Measurements from ENCODE around the gene PTPN1.

Gene PTPN1

DNA sequence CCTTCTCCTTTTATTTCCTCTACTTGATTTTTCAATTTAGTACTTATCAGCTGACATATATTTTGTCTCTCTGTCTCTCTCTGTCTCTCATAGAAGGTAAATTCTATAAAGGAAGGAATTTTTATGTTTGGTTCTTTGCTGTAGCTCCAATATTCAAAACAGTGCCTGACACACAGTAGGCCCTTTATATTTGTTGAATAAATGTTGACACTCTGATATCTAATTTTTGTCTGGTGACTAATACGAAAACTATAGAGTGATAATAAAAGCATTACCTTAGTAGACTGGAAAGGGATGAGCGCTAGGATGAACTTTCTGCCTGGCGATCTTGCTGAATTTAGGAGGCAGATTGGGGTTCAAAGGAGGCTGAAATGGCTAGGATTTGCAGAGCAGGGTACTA, 42.8 kb downstream of the PTPN1 start:
- H3K4me1 ChIP-seq = no peaks in the 10 kb centered on the region
- H3K27me3 ChIP-seq = no peaks in the 10 kb centered on the region
- no peak for DNase-seq
- H3K9me3 ChIP-seq = no peaks in the 10 kb centered on the region
- no peak for TF ChIP-seq CTCF (IDR thresholded peaks at IDR 0.05; ENCODE audit: low read depth, low read length)
- peaks cover 4% of the 10 kb centered on the region; the same call in 1 of the 2 replicates for H3K36me3 ChIP-seq
- H3K4me3 ChIP-seq (ENCODE audit: low read depth, low read length) = no peak overlapping the region

GRCh38 chr20:50554694-50555579, 44.8 kb downstream of the PTPN1 start:
- Histone ChIP-seq H3K27me3 (no peaks in the 10 kb centered on the region), H3K9me3 (no peaks in the 10 kb centered on the region), H3K36me3 (no peaks in the 10 kb centered on the region), H3K4me1 (no peaks in the 10 kb centered on the region), H3K4me3 (ENCODE audit: low read depth, low read length) (no peak overlapping the region)
- no peak for TF ChIP-seq CTCF (IDR thresholded peaks at IDR 0.05; ENCODE audit: low read depth, low read length)
- DNase-seq = no peak

- DNase-seq = no peak
- TF ChIP-seq CTCF (IDR thresholded peaks at IDR 0.05; ENCODE audit: low read depth, low read length) = no peak
- H3K36me3 ChIP-seq = no peaks in the 10 kb centered on the region
- H3K4me3 ChIP-seq (ENCODE audit: low read depth, low read length) = no peak overlapping the region
- H3K4me1 ChIP-seq = no peaks in the 10 kb centered on the region
- no peaks in the 10 kb centered on the region for H3K27me3 ChIP-seq
- H3K9me3 ChIP-seq = no peaks in the 10 kb centered on the region
These were observed 45.5 kb downstream of the PTPN1 start for GRCh38 chr20:50555662-50556061.

DNA sequence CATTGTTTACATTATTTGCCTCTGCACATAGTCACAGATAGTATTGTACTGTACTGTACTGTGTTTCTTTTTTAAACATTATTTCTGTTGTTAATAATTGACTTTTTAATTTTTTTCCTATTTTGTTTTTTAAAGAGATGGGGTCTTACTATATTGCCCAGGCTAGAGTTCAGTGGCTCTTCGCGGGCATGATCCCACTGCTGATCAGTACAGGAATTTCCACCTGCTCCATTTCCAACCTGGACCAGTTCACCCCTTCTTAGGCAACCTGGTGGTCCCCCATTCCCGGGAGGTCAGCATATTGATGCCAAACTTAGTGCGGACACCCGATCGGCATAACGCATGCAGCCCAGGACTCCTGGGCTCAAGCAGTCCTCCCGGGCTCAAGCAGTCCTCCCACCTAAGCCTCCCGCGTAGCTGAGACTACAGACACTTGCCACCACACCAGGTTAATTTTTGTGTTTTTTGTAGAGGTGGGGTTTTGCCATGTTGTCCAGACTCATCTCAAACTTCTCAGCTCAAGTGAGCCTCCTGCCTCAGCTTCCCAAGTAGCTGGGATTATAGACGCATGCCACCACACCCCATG, 47.5 kb downstream of the PTPN1 start:
- Histone ChIP-seq H3K36me3 (peaks cover 11% of the 10 kb centered on the region), H3K9me3 (no peaks in the 10 kb centered on the region), H3K4me1 (no peaks in the 10 kb centered on the region; the same call in 1 of the 2 replicates), H3K27me3 (no peaks in the 10 kb centered on the region), H3K4me3 (ENCODE audit: low read depth, low read length) (no peak overlapping the region)
- TF ChIP-seq CTCF (IDR thresholded peaks at IDR 0.05; ENCODE audit: low read depth, low read length) = no peak
- DNase-seq = no peak

- H3K36me3 ChIP-seq = peaks cover 12% of the 10 kb centered on the region
These were observed 48.3 kb downstream of the PTPN1 start for GRCh38 chr20:50558483-50558925.

More at GRCh38 chr20:50558483-50558925, 48.3 kb downstream of the PTPN1 start:
- H3K4me1 ChIP-seq = no peaks in the 10 kb centered on the region; the same call in 1 of the 2 replicates
- no peak overlapping the region for H3K4me3 ChIP-seq (ENCODE audit: low read depth, low read length)
- TF ChIP-seq CTCF (IDR thresholded peaks at IDR 0.05; ENCODE audit: low read depth, low read length) = no peak
- DNase-seq = no peak
- no peaks in the 10 kb centered on the region for H3K27me3 ChIP-seq
- H3K9me3 ChIP-seq = no peaks in the 10 kb centered on the region
